ENCODE measurements around the gene ARHGAP26. TPM values are rescaled to one million over a fixed set of nuclear protein-coding genes. Genes with fewer than 3 reads are reported as not detected.

ARHGAP26 gene
- total and polyA plus RNA-seq, 4 donors = 5.4 to 52.3 (median 30.4) TPM

DNA sequence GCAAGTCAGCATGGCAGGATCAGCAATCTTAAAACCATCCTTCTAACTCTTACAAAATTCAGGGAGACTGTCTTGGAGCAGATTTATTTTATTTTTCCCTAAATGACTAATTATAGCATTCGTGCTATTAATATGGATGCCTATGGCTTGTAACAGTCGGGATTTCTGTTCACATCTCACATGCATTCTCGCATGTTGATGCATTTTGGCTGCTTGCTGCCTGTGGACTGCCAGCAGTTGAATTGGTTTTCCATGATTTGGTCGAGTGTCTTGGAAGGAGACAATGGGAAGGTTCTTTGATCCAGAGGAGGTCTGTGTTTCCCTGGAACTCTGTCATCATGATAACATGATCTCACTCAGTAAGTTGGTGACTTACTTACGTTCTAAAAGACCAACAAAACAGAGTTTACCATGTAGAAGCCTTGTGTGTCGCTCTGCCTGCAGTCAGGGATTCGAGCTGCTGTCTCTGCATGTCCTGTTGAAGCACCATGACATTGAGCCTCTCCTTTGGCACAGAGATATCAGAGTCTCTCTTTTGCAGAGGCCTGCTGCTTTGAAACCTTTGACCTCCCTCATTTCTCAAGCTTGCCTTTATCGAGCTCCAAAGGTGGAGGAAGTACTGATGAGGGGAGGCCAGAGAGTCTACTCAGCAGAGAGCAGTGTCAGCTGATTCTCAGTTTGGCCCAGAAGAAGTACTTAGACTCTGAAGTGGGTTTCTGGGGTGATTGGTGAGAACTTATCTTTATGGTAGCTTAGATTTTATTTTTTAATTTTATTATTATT is 82.4 kb downstream of the ARHGAP26 start:
- no peak overlapping the region for H3K9ac ChIP-seq (ENCODE audit: insufficient read depth in 1 of 2, low read length in 2 of 2)
- ATAC-seq (ENCODE audit: insufficient read depth, low FRiP score) = no peak
- no peak overlapping the region for H3K27ac ChIP-seq (ENCODE audit: low read depth in 1 of 2, low read length in 1 of 2)
- H3K9me3 ChIP-seq (ENCODE audit: control insufficient read depth in 4 of 4, insufficient read depth in 3 of 4, low read length in 3 of 4) = no peaks in the 10 kb centered on the region
- H3K27me3 ChIP-seq (ENCODE audit: control insufficient read depth in 3 of 3, insufficient read depth in 3 of 3, low read length in 2 of 3) = no peaks in the 10 kb centered on the region
- TF ChIP-seq CTCF (IDR thresholded peaks at IDR 0.05; ENCODE audit: control extremely low read depth, extremely low read depth) = no peak
- no peaks in the 10 kb centered on the region for H3K36me3 ChIP-seq (ENCODE audit: control insufficient read depth in 4 of 4, insufficient read depth in 4 of 4, low read length in 4 of 4)
- H3K4me1 ChIP-seq (ENCODE audit: control insufficient read depth in 5 of 5, insufficient read depth in 5 of 5, low read length in 5 of 5) = peaks cover 0 to 36% (median 0%) of the 10 kb centered on the region in 5 donors
- no peak overlapping the region for H3K4me3 ChIP-seq
- DNase-seq = no peak
- 83 to 85% methylated on average over 8 of the region's 8 CpGs for WGBS, 2 donors

GRCh38 chr5:142853682-142854081 is 83.5 kb downstream of the ARHGAP26 start:
- TF ChIP-seq CTCF (IDR thresholded peaks at IDR 0.05; ENCODE audit: control extremely low read depth, extremely low read depth) = no peak
- Histone ChIP-seq H3K9ac (ENCODE audit: insufficient read depth in 1 of 2, low read length in 2 of 2) (no peak overlapping the region), H3K36me3 (ENCODE audit: control insufficient read depth in 4 of 4, insufficient read depth in 4 of 4, low read length in 4 of 4) (no peaks in the 10 kb centered on the region), H3K4me3 (no peak overlapping the region), H3K27me3 (ENCODE audit: control insufficient read depth in 3 of 3, insufficient read depth in 3 of 3, low read length in 2 of 3) (no peaks in the 10 kb centered on the region), H3K27ac (ENCODE audit: low read depth in 1 of 2, low read length in 1 of 2) (no peak overlapping the region), H3K4me1 (ENCODE audit: control insufficient read depth in 5 of 5, insufficient read depth in 5 of 5, low read length in 5 of 5) (peaks cover 0 to 44% (median 0%) of the 10 kb centered on the region in 5 donors), H3K9me3 (ENCODE audit: control insufficient read depth in 4 of 4, insufficient read depth in 3 of 4, low read length in 3 of 4) (no peaks in the 10 kb centered on the region)
- DNase-seq (no peak), ATAC-seq (ENCODE audit: insufficient read depth, low FRiP score) (no peak)
- 54 to 76% methylated on average over 4 of the region's 4 CpGs for WGBS, 2 donors

DNA sequence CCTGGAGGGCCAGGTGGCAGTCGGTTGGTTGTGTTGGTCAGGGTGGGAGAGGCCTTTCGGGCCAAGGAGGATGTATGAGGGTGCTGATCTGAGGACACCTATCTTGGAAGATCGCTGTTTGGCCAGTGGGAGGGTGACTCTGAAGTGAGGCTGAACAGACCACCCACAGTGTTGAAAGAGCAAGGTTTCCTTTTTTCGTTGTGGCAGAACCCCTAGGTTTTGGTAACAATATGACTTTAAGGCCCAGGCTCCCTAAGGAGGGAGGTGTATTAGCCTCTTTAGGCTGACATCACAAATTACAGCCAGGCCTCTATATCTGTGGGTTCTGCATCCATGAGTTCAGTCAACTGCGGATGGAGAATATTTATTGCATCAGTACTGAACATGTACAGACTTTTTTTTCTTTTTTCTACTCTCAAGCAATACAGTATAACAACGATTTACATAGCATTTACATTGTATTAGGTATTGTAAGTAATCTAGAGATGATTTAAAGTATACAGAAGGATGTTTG is 86.1 kb downstream of the ARHGAP26 start:
- no peaks in the 10 kb centered on the region for H3K36me3 ChIP-seq (ENCODE audit: control insufficient read depth in 4 of 4, insufficient read depth in 4 of 4, low read length in 4 of 4)
- H3K4me3 ChIP-seq = no peak overlapping the region
- no peak for TF ChIP-seq CTCF (IDR thresholded peaks at IDR 0.05; ENCODE audit: control extremely low read depth, extremely low read depth)
- no peaks in the 10 kb centered on the region for H3K27me3 ChIP-seq (ENCODE audit: control insufficient read depth in 3 of 3, insufficient read depth in 3 of 3, low read length in 2 of 3)
- 83 to 86% methylated on average over 6 of the region's 6 CpGs for WGBS, 2 donors
- no peak overlapping the region for H3K27ac ChIP-seq (ENCODE audit: low read depth in 1 of 2, low read length in 1 of 2)
- peaks cover 0 to 58% (median 0%) of the 10 kb centered on the region in 5 donors for H3K4me1 ChIP-seq (ENCODE audit: control insufficient read depth in 5 of 5, insufficient read depth in 5 of 5, low read length in 5 of 5)
- ATAC-seq (ENCODE audit: insufficient read depth, low FRiP score) (no peak), DNase-seq (no peak)
- H3K9ac ChIP-seq (ENCODE audit: insufficient read depth in 1 of 2, low read length in 2 of 2) = no peak overlapping the region
- H3K9me3 ChIP-seq (ENCODE audit: control insufficient read depth in 4 of 4, insufficient read depth in 3 of 4, low read length in 3 of 4) = no peaks in the 10 kb centered on the region

Measured in lung (tissue), 12 donors.